Measurements from ENCODE around the gene GSDMA.
"Not testable (repeated sequence)": the region's sequence is repeated elsewhere in the genome, so short reads cannot be mapped to it uniquely, and the experiment has no call there.

Gene GSDMA

GRCh38 chr17:39996800-39997199 lies 34.0 kb downstream of the GSDMA start:
- no peaks in the 10 kb centered on the region for H3K27me3 Mint-ChIP-seq
- no peak overlapping the region for H3K4me3 Mint-ChIP-seq
- peaks cover 7% of the 10 kb centered on the region for H3K4me1 Mint-ChIP-seq
- H3K9me3 Mint-ChIP-seq, result no peaks in the 10 kb centered on the region
- no peak for ATAC-seq
- H3K27ac Mint-ChIP-seq, result no peak overlapping the region
- no peak for DNase-seq

- ATAC-seq (no peak), DNase-seq (no peak)
- Mint-ChIP-seq H3K9me3 (no peaks in the 10 kb centered on the region), H3K4me3 (no peak overlapping the region), H3K27me3 (no peaks in the 10 kb centered on the region), H3K4me1 (peaks cover 7% of the 10 kb centered on the region), H3K27ac (peak overlapping the region in 1 of 2 donors; percentile 44)
These were observed 34.7 kb downstream of the GSDMA start for GRCh38 chr17:39997543-39997942.

- Mint-ChIP-seq H3K27me3 (no peaks in the 10 kb centered on the region), H3K27ac (no peak overlapping the region), H3K4me1 (peaks cover 7% of the 10 kb centered on the region), H3K9me3 (no peaks in the 10 kb centered on the region), H3K4me3 (no peak overlapping the region)
- no peak for ATAC-seq
- no peak for DNase-seq
These were observed 36.3 kb downstream of the GSDMA start for GRCh38 chr17:39999067-39999466.

GRCh38 chr17:40000161-40000560 lies 37.4 kb downstream of the GSDMA start:
- no peaks in the 10 kb centered on the region for H3K9me3 Mint-ChIP-seq
- no peak overlapping the region for H3K27ac Mint-ChIP-seq
- DNase-seq (no peak), ATAC-seq (no peak)
- H3K27me3 Mint-ChIP-seq, result no peaks in the 10 kb centered on the region
- peaks cover 7% of the 10 kb centered on the region for H3K4me1 Mint-ChIP-seq
- no peak overlapping the region for H3K4me3 Mint-ChIP-seq

GRCh38 chr17:40001335-40001734 lies 38.5 kb downstream of the GSDMA start:
- not testable (repeated sequence) for H3K4me1 Mint-ChIP-seq, H3K4me3 Mint-ChIP-seq, H3K27me3 Mint-ChIP-seq, ATAC-seq, H3K27ac Mint-ChIP-seq, H3K9me3 Mint-ChIP-seq, DNase-seq

- no peaks in the 10 kb centered on the region for H3K9me3 Mint-ChIP-seq
- peaks cover 6% of the 10 kb centered on the region for H3K4me1 Mint-ChIP-seq
- no peak overlapping the region for H3K4me3 Mint-ChIP-seq
- H3K27ac Mint-ChIP-seq, result no peak overlapping the region
- H3K27me3 Mint-ChIP-seq, result no peaks in the 10 kb centered on the region
- ATAC-seq, result no peak
- DNase-seq, result no peak
These were observed 41.3 kb downstream of the GSDMA start for GRCh38 chr17:40004072-40004471.

GRCh38 chr17:40004712-40005111 lies 41.9 kb downstream of the GSDMA start:
- Mint-ChIP-seq H3K4me1 (no peaks in the 10 kb centered on the region), H3K27me3 (no peaks in the 10 kb centered on the region), H3K4me3 (no peak overlapping the region), H3K27ac (no peak overlapping the region), H3K9me3 (no peaks in the 10 kb centered on the region)
- DNase-seq, result no peak
- ATAC-seq, result no peak

- Mint-ChIP-seq H3K27me3 (no peaks in the 10 kb centered on the region), H3K4me1 (peaks cover 6% of the 10 kb centered on the region), H3K9me3 (no peaks in the 10 kb centered on the region), H3K4me3 (no peak overlapping the region), H3K27ac (no peak overlapping the region)
- no peak for ATAC-seq
- DNase-seq, result no peak
These were observed 42.7 kb downstream of the GSDMA start for GRCh38 chr17:40005520-40005919.

GRCh38 chr17:40010946-40011500 lies 48.2 kb downstream of the GSDMA start:
- H3K27ac Mint-ChIP-seq, ATAC-seq, H3K27me3 Mint-ChIP-seq, H3K4me3 Mint-ChIP-seq, DNase-seq, H3K9me3 Mint-ChIP-seq: not testable (repeated sequence)
- peaks cover 28% of the 10 kb centered on the region for H3K4me1 Mint-ChIP-seq

- H3K4me3 Mint-ChIP-seq, ATAC-seq, H3K27me3 Mint-ChIP-seq, H3K9me3 Mint-ChIP-seq, DNase-seq, H3K27ac Mint-ChIP-seq: not testable (repeated sequence)
- H3K4me1 Mint-ChIP-seq, result peaks cover 28% of the 10 kb centered on the region
These were observed 49.3 kb downstream of the GSDMA start for GRCh38 chr17:40012017-40012647.

- no peak for ATAC-seq
- Mint-ChIP-seq H3K27ac (no peak overlapping the region), H3K4me3 (no peak overlapping the region), H3K27me3 (peaks cover 9% of the 10 kb centered on the region), H3K4me1 (peaks cover 28% of the 10 kb centered on the region), H3K9me3 (no peaks in the 10 kb centered on the region)
- no peak for DNase-seq
These were observed 51.7 kb downstream of the GSDMA start for GRCh38 chr17:40014375-40014980.

GRCh38 chr17:40015005-40015997 lies 52.5 kb downstream of the GSDMA start, which contains the start of gene CSF3:
TSS of gene CSF3 (plus strand) at chr17:40015440. CDS start at chr17:40015475, 35 bp downstream.
- peak within 1 kb of the TSS in 1 of 2 donors; percentile 92 for H3K27ac Mint-ChIP-seq
- H3K27me3 Mint-ChIP-seq, result peaks cover 9% of the 10 kb centered on the region
- DNase-seq, result no peak
- H3K9me3 Mint-ChIP-seq, result no peaks in the 10 kb centered on the region
- H3K4me1 Mint-ChIP-seq, result peaks cover 24% of the 10 kb centered on the region
- ATAC-seq, result no peak
- no peak within 1 kb of the TSS for H3K4me3 Mint-ChIP-seq

- ATAC-seq (no peak), DNase-seq (no peak)
- no peak overlapping the region for H3K4me3 Mint-ChIP-seq
These were observed 53.5 kb downstream of the GSDMA start for GRCh38 chr17:40015998-40016985.

GRCh38 chr17:40017422-40018080 lies 54.7 kb downstream of the GSDMA start:
- Mint-ChIP-seq H3K4me1 (peaks cover 10% of the 10 kb centered on the region), H3K4me3 (no peak overlapping the region), H3K27me3 (peaks cover 2% of the 10 kb centered on the region), H3K9me3 (no peaks in the 10 kb centered on the region), H3K27ac (peak overlapping the region in 1 of 2 donors; percentile 89)
- no peak for DNase-seq
- ATAC-seq, result no peak

More at GRCh38 chr17:40015998-40016985, 53.5 kb downstream of the GSDMA start:
- H3K27me3 Mint-ChIP-seq, result peaks cover 9% of the 10 kb centered on the region
- no peaks in the 10 kb centered on the region for H3K9me3 Mint-ChIP-seq
- H3K27ac Mint-ChIP-seq, result peak overlapping the region in 1 of 2 donors; percentile 19
- H3K4me1 Mint-ChIP-seq, result peaks cover 22% of the 10 kb centered on the region
